BE2C (cell line): ENCODE results near the gene PCBP4.

ENCODE experiments used
- DNase-seq: peaks from one replicate; pipeline ENCODE4 v3.0.0-alpha.2; 2020
- H3K27me3 ChIP-seq: fragments of 250-450 bp; sonication (Bioruptor Pico); 2 replicates; pipeline ENCODE4 v1.5.1; 2020; ENCODE audit warnings: mild to moderate bottlenecking
- H3K36me3 ChIP-seq: fragments of 250-450 bp; sonication (Bioruptor Pico); 2 replicates; pipeline ENCODE4 v1.5.1; 2020; ENCODE audit warnings: mild to moderate bottlenecking
- H3K4me1 ChIP-seq: fragments of 250-450 bp; sonication (Bioruptor Pico); 2 replicates; pipeline ENCODE4 v1.5.1; 2020
- H3K4me3 ChIP-seq: 2 replicates; pipeline ENCODE4 v1.5.1; 2011; ENCODE audit warnings: low read depth, low read length
- H3K9me3 ChIP-seq: fragments of 250-450 bp; sonication (Bioruptor Pico); 2 replicates; pipeline ENCODE4 v1.5.1; 2020
- TF ChIP-seq, protein P1 (sequence below): IDR thresholded peaks from 2 replicates; pipeline ENCODE4 v1.5.1; 2012; ENCODE audit warnings: mild to moderate bottlenecking, low read depth, low read length

Gene PCBP4

DNA sequence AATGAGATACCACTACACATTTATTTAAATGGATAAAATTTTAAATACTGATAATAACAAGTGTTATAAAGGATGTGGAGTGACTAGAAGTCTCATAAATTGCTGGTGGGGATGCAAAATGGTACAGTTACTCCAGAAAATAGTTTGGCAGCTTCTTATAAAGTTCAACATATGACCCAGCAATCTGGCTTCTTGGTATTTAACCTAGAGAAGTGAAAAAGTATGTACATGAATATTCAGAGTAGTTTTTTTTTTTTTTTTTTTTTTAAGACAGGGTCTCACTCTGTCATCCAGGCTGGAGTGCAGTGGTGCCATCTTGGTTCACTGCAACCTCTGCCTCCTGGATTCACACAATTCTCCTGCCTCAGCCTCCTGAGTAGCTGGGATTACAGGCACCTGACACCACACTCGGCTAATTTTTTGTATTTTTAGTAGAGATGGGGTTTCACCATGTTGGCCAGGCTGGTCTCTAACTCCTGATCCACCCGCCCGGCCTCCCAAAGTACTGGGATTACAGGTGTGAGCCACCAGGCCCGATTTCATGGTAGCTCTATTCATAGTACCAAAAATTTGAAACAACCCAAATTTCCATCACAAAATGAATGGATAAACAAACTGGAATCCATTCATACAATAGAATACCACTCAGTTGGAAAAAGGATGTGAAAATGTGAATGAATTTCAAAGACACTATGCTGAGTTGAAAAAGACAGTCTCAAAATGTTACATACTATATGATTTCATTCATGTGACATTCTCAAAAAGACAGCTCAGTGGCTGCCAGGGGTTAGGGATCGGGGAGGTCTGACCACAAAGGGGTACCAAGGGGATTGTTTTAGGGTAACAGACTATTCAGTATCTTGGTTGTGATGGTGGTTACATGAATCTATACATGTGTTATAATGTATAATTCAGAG is 39.9 kb downstream of the PCBP4 start:
- no peaks in the 10 kb centered on the region for H3K36me3 ChIP-seq
- DNase-seq, result no peak
- H3K4me3 ChIP-seq, result no peak overlapping the region
- H3K9me3 ChIP-seq, result no peaks in the 10 kb centered on the region
- no peaks in the 10 kb centered on the region for H3K27me3 ChIP-seq
- TF ChIP-seq, protein P1, sequence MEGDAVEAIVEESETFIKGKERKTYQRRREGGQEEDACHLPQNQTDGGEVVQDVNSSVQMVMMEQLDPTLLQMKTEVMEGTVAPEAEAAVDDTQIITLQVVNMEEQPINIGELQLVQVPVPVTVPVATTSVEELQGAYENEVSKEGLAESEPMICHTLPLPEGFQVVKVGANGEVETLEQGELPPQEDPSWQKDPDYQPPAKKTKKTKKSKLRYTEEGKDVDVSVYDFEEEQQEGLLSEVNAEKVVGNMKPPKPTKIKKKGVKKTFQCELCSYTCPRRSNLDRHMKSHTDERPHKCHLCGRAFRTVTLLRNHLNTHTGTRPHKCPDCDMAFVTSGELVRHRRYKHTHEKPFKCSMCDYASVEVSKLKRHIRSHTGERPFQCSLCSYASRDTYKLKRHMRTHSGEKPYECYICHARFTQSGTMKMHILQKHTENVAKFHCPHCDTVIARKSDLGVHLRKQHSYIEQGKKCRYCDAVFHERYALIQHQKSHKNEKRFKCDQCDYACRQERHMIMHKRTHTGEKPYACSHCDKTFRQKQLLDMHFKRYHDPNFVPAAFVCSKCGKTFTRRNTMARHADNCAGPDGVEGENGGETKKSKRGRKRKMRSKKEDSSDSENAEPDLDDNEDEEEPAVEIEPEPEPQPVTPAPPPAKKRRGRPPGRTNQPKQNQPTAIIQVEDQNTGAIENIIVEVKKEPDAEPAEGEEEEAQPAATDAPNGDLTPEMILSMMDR, result no peak
- H3K4me1 ChIP-seq, result no peaks in the 10 kb centered on the region

DNA sequence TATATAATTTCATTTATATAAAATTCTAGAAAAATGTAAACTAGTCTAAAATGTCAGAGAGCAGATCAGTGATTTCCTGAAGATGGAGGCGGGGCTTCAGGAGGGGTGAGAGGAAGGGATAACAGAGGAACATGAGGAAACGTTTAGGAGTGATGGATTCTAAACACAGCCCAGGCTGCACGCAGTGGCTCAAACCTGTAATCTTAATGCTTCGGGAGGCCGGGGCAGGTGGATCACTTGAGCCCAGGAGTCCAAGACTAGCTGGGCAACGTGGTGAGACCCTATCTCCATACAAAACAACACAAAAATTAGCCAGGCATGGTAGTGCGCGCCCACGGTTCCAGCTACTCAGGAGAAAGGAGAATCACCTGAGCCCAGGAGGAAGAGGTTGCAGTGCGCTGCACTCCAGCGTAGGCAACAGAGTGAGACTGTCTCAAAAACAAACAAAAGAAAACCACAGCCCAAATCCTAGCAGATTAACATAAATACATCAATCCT is 46.1 kb downstream of the PCBP4 start:
- H3K27me3 ChIP-seq, result no peaks in the 10 kb centered on the region
- DNase-seq, result no peak
- TF ChIP-seq, protein P1, result no peak
- no peaks in the 10 kb centered on the region for H3K36me3 ChIP-seq
- H3K4me3 ChIP-seq, result no peak overlapping the region
- H3K4me1 ChIP-seq, result no peaks in the 10 kb centered on the region
- H3K9me3 ChIP-seq, result no peaks in the 10 kb centered on the region

DNA sequence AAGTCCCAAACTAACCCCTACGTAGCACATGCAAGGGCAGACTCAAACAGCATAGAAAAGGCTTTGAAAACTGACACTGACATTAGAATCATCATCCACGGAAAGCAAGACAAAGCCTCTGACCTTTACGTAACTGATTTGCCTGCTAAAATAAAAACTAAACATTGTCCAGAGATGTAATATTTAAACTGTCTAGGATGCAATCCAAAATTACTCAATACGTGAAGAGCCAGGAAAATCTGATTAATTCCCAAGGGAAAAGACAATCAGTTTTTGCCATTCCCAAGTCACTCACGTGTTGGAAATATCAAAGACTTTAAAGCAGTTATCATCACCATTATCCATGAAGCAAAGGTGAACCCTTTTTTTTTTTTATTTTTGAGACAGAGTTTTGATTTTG is 50.8 kb downstream of the PCBP4 start:
- Histone ChIP-seq H3K4me1 (no peaks in the 10 kb centered on the region), H3K36me3 (no peaks in the 10 kb centered on the region), H3K9me3 (no peaks in the 10 kb centered on the region), H3K4me3 (no peak overlapping the region), H3K27me3 (no peaks in the 10 kb centered on the region)
- no peak for DNase-seq
- TF ChIP-seq, protein P1, result no peak

DNA sequence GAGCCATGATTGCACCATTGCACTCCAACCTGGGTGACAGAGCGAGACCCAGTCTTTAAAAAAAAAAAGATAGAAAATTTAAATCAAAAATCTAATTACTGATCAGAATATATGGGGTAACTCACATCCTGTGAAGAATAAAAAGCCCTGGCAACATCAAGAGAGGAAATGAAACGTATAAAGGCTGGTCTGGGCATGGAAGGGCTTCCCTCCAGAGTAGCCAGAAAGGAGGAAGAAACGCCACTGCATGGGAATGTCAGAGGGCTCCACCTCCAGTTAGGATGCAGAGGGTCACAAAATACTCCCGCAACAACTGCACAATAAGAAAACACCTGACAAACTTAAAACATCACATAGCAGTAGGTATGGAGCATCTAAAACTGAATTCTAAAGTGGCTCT is 59.2 kb downstream of the PCBP4 start:
- TF ChIP-seq, protein P1, result no peak
- Histone ChIP-seq H3K27me3 (no peaks in the 10 kb centered on the region), H3K4me3 (no peak overlapping the region), H3K36me3 (no peaks in the 10 kb centered on the region), H3K9me3 (no peaks in the 10 kb centered on the region), H3K4me1 (no peaks in the 10 kb centered on the region)
- no peak for DNase-seq
